ENCODE measurements around the gene SPI1. TPM values are rescaled to one million over a fixed set of nuclear protein-coding genes. Genes with fewer than 3 reads are reported as not detected.
A peak's percentile ranks its signal among the peaks of the same experiment; 100 is the strongest.

SPI1 gene
- polyA plus RNA-seq, 1 experiment, result not detected

GRCh38 chr11:47329987-47330931 lies 48.1 kb downstream of the SPI1 start:
- ChIA-PET POLR2A (no interaction called here), CTCF (interaction anchor here (0.6 to 1.3 kb wide), 5 partner anchors 10 to 44 kb away, joined by 3 to 8 read pairs (median 3); no protein-coding TSS in a partner anchor)
- DNase-seq (ENCODE audit: low read depth), result peak; percentile 6
- Histone ChIP-seq H3K27me3 (ENCODE audit: control insufficient read depth, insufficient read depth, low read length) (no peaks in the 10 kb centered on the region), H3K4me3 (ENCODE audit: low read depth, low read length) (no peak overlapping the region), H3K36me3 (ENCODE audit: control insufficient read depth, insufficient read depth, low read length) (peaks cover 12% of the 10 kb centered on the region)
- TF ChIP-seq, protein P1, sequence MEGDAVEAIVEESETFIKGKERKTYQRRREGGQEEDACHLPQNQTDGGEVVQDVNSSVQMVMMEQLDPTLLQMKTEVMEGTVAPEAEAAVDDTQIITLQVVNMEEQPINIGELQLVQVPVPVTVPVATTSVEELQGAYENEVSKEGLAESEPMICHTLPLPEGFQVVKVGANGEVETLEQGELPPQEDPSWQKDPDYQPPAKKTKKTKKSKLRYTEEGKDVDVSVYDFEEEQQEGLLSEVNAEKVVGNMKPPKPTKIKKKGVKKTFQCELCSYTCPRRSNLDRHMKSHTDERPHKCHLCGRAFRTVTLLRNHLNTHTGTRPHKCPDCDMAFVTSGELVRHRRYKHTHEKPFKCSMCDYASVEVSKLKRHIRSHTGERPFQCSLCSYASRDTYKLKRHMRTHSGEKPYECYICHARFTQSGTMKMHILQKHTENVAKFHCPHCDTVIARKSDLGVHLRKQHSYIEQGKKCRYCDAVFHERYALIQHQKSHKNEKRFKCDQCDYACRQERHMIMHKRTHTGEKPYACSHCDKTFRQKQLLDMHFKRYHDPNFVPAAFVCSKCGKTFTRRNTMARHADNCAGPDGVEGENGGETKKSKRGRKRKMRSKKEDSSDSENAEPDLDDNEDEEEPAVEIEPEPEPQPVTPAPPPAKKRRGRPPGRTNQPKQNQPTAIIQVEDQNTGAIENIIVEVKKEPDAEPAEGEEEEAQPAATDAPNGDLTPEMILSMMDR (IDR thresholded peaks at IDR 0.05; ENCODE audit: insufficient read depth, low read depth, low read length), result no peak

DNA sequence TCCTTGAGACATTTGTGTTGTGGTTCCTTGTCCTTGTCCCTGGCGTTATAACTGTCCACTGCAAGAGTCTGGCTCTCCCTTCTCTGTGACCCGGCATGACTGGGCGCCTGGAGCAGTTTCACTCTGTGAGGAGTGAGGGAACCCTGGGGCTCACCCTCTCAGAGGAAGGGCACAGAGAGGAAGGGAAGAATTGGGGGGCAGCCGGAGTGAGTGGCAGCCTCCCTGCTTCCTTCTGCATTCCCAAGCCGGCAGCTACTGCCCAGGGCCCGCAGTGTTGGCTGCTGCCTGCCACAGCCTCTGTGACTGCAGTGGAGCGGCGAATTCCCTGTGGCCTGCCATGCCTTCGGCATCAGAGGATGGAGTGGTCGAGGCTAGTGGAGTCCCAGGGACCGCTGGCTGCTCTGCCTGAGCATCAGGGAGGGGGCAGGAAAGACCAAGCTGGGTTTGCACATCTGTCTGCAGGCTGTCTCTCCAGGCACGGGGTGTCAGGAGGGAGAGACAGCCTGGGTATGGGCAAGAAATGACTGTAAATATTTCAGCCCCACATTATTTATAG lies 48.8 kb downstream of the SPI1 start:
- Histone ChIP-seq H3K27me3 (ENCODE audit: control insufficient read depth, insufficient read depth, low read length) (no peaks in the 10 kb centered on the region), H3K4me3 (ENCODE audit: low read depth, low read length) (no peak overlapping the region), H3K36me3 (ENCODE audit: control insufficient read depth, insufficient read depth, low read length) (peaks cover 17% of the 10 kb centered on the region)
- no peak for DNase-seq (ENCODE audit: low read depth)
- CTCF ChIA-PET, result interaction anchor here (0.6 to 1.2 kb wide), 5 partner anchors 9 to 70 kb away, joined by 3 read pairs; no protein-coding TSS in a partner anchor
- TF ChIP-seq, protein P1 (IDR thresholded peaks at IDR 0.05; ENCODE audit: insufficient read depth, low read depth, low read length), result no peak
- POLR2A ChIA-PET, result no interaction called here

GRCh38 chr11:47328449-47329390 lies 49.6 kb downstream of the SPI1 start:
- H3K36me3 ChIP-seq (ENCODE audit: control insufficient read depth, insufficient read depth, low read length), result peaks cover 21% of the 10 kb centered on the region
- ChIA-PET POLR2A (no interaction called here), CTCF (interaction anchor here (0.9 kb wide), 2 partner anchors 8 to 69 kb away, joined by 3 read pairs; no protein-coding TSS in a partner anchor)
- DNase-seq (ENCODE audit: low read depth), result no peak
- H3K4me3 ChIP-seq (ENCODE audit: low read depth, low read length), result no peak overlapping the region
- TF ChIP-seq, protein P1 (IDR thresholded peaks at IDR 0.05; ENCODE audit: insufficient read depth, low read depth, low read length), result no peak
- H3K27me3 ChIP-seq (ENCODE audit: control insufficient read depth, insufficient read depth, low read length), result no peaks in the 10 kb centered on the region

DNA sequence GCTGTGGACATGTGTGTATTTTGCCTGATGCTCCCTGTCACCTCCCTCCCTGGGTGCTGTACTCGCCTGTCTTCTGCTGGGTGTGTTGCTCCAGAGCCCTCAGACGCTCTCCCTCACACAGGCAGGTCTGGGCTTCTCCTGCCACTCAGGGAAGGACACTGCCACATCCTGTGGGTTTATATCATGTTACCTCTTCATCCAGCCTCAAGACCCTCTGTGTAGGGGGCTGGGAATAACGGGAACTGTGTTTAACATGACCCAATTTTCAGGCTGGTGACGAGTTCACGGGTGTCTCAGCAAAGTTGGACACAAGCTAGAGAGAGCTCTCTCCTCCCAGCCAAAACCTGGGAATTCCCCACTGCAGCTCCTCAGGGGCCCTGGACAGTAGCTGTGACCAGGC lies 50.4 kb downstream of the SPI1 start:
- Histone ChIP-seq H3K4me3 (ENCODE audit: low read depth, low read length) (no peak overlapping the region), H3K27me3 (ENCODE audit: control insufficient read depth, insufficient read depth, low read length) (no peaks in the 10 kb centered on the region), H3K36me3 (ENCODE audit: control insufficient read depth, insufficient read depth, low read length) (peaks cover 21% of the 10 kb centered on the region)
- ChIA-PET CTCF (no interaction called here), POLR2A (no interaction called here)
- no peak for DNase-seq (ENCODE audit: low read depth)
- TF ChIP-seq, protein P1 (IDR thresholded peaks at IDR 0.05; ENCODE audit: insufficient read depth, low read depth, low read length), result no peak
